ENCODE measurements around the gene LRRC8E.
"Not testable (repeated sequence)": the region's sequence is repeated elsewhere in the genome, so short reads cannot be mapped to it uniquely, and the experiment has no call there.

Gene LRRC8E

GRCh38 chr19:7855426-7856108 lies 32.7 kb upstream of the LRRC8E start:
- no peak for DNase-seq

GRCh38 chr19:7856109-7856591 lies 32.2 kb upstream of the LRRC8E start:
- DNase-seq = no peak

GRCh38 chr19:7856679-7857663 lies 31.3 kb upstream of the LRRC8E start:
- DNase-seq = no peak

GRCh38 chr19:7857727-7858108 lies 30.6 kb upstream of the LRRC8E start:
- DNase-seq = no peak

GRCh38 chr19:7858109-7858770 lies 30.1 kb upstream of the LRRC8E start:
- DNase-seq = no peak

GRCh38 chr19:7859087-7859486 lies 29.2 kb upstream of the LRRC8E start:
- not testable (repeated sequence) for DNase-seq

GRCh38 chr19:7859831-7860713 lies 28.2 kb upstream of the LRRC8E start:
- no peak for DNase-seq

GRCh38 chr19:7860714-7861618 lies 27.3 kb upstream of the LRRC8E start:
- DNase-seq = no peak

- DNase-seq = peak; percentile 52
These were observed 26.5 kb upstream of the LRRC8E start for GRCh38 chr19:7861619-7862412.

- peak; percentile 88 for DNase-seq
These were observed 25.8 kb upstream of the LRRC8E start for GRCh38 chr19:7862413-7862951.

- DNase-seq = no peak
These were observed 24.9 kb upstream of the LRRC8E start for GRCh38 chr19:7863157-7863970.

- DNase-seq = no peak
These were observed 24.2 kb upstream of the LRRC8E start for GRCh38 chr19:7863971-7864689.

GRCh38 chr19:7864690-7865074 lies 23.6 kb upstream of the LRRC8E start:
- DNase-seq = no peak

- DNase-seq = peak; percentile 55
These were observed 22.9 kb upstream of the LRRC8E start for GRCh38 chr19:7865262-7865911.

- DNase-seq = no peak
These were observed 21.8 kb upstream of the LRRC8E start for GRCh38 chr19:7866399-7867091.

- no peak for DNase-seq
These were observed 21.0 kb upstream of the LRRC8E start for GRCh38 chr19:7867092-7867844.

GRCh38 chr19:7868326-7868670 lies 20.0 kb upstream of the LRRC8E start:
- peak; percentile 71 for DNase-seq

Data from RPMI8226 (cell line).